ENCODE measurements around the gene SCAMP1. TPM values are rescaled to one million over a fixed set of nuclear protein-coding genes. Genes with fewer than 3 reads are reported as not detected.
"Not testable (repeated sequence)": the region's sequence is repeated elsewhere in the genome, so short reads cannot be mapped to it uniquely, and the experiment has no call there.

SCAMP1 gene
- total RNA-seq, 1 donor, result 56.3 TPM

- no peak for DNase-seq (ENCODE audit: low read depth)
- H3K4me3 ChIP-seq (ENCODE audit: low read depth, low read length), result no peak overlapping the region
- TF ChIP-seq CTCF (IDR thresholded peaks at IDR 0.05; ENCODE audit: insufficient read depth, low read length), result no peak
These were observed 87.5 kb downstream of the SCAMP1 start for GRCh38 chr5:78447775-78448424.

GRCh38 chr5:78449103-78449502 is 88.7 kb downstream of the SCAMP1 start:
- DNase-seq (ENCODE audit: low read depth), result no peak
- no peak for TF ChIP-seq CTCF (IDR thresholded peaks at IDR 0.05; ENCODE audit: insufficient read depth, low read length)
- no peak overlapping the region for H3K4me3 ChIP-seq (ENCODE audit: low read depth, low read length)

- DNase-seq (ENCODE audit: low read depth); H3K4me3 ChIP-seq (ENCODE audit: low read depth, low read length): not testable (repeated sequence)
These were observed 97.1 kb downstream of the SCAMP1 start for GRCh38 chr5:78457507-78457906.

- no peak overlapping the region for H3K4me3 ChIP-seq (ENCODE audit: low read depth, low read length)
- DNase-seq (ENCODE audit: low read depth), result no peak
These were observed 98.4 kb downstream of the SCAMP1 start for GRCh38 chr5:78458843-78459242.

GRCh38 chr5:78467140-78467539 is 106.7 kb downstream of the SCAMP1 start:
- TF ChIP-seq CTCF (IDR thresholded peaks at IDR 0.05; ENCODE audit: insufficient read depth, low read length), result no peak
- DNase-seq (ENCODE audit: low read depth), result no peak
- no peak overlapping the region for H3K4me3 ChIP-seq (ENCODE audit: low read depth, low read length)

More at GRCh38 chr5:78458843-78459242, 98.4 kb downstream of the SCAMP1 start:
- TF ChIP-seq CTCF (IDR thresholded peaks at IDR 0.05; ENCODE audit: insufficient read depth, low read length), result no peak

GRCh38 chr5:78467752-78468357 is 107.4 kb downstream of the SCAMP1 start:
- peak; percentile 79 for DNase-seq (ENCODE audit: low read depth)
- no peak overlapping the region for H3K4me3 ChIP-seq (ENCODE audit: low read depth, low read length)
- peak; percentile 68 for TF ChIP-seq CTCF (IDR thresholded peaks at IDR 0.05; ENCODE audit: insufficient read depth, low read length)

- H3K4me3 ChIP-seq (ENCODE audit: low read depth, low read length), result no peak overlapping the region
- DNase-seq (ENCODE audit: low read depth), result no peak
- no peak for TF ChIP-seq CTCF (IDR thresholded peaks at IDR 0.05; ENCODE audit: insufficient read depth, low read length)
These were observed 111.5 kb downstream of the SCAMP1 start for GRCh38 chr5:78471896-78472295.
